MM.1S (cell line): ENCODE results near the gene PARK7.

Experiments used
- DNase-seq: peaks from one replicate; pipeline ENCODE4 v3.0.0-alpha.2; 2015
- H2AFZ ChIP-seq: fragments of 300-600 bp; sonication (generic); 2 replicates; pipeline ENCODE4 v1.6.0; 2016; ENCODE audit warnings: antibody characterized with exemption, low read length
- H3F3A ChIP-seq: fragments of 300-600 bp; sonication (generic); 2 replicates; pipeline ENCODE4 v1.6.1; 2016; ENCODE audit warnings: mild to moderate bottlenecking, antibody characterized with exemption, low read length, moderate library complexity, mixed read lengths; ENCODE audit not compliant: insufficient read depth
- H3K27ac ChIP-seq: fragments of 300-600 bp; sonication (generic); 2 replicates; pipeline ENCODE4 v1.5.1; 2016; ENCODE audit warnings: mild to moderate bottlenecking, low read length
- H3K27me3 ChIP-seq: fragments of 300-600 bp; sonication (generic); replicated peaks from 2 replicates; pipeline ENCODE4 v1.6.0; 2016; ENCODE audit warnings: low read length; ENCODE audit not compliant: insufficient read depth
- H3K36me3 ChIP-seq: fragments of 300-600 bp; sonication (generic); replicated peaks from 2 replicates; pipeline ENCODE4 v1.6.1; 2016; ENCODE audit warnings: mild to moderate bottlenecking, low read length, mixed read lengths; ENCODE audit not compliant: insufficient read depth
- H3K4me1 ChIP-seq: fragments of 300-600 bp; sonication (generic); 2 replicates; pipeline ENCODE4 v1.6.1; 2016; ENCODE audit warnings: low read length, mixed read lengths
- H3K4me2 ChIP-seq: fragments of 300-600 bp; sonication (generic); 2 replicates; pipeline ENCODE4 v1.6.0; 2016; ENCODE audit warnings: low read depth, low read length
- H3K4me3 ChIP-seq: fragments of 300-600 bp; sonication (generic); 2 replicates; pipeline ENCODE4 v1.5.1; 2016; ENCODE audit warnings: low read length, mixed read lengths
- H3K79me2 ChIP-seq: fragments of 300-600 bp; sonication (generic); 2 replicates; pipeline ENCODE4 v1.6.1; 2016; ENCODE audit warnings: mixed run types, low read length, mixed read lengths
- H3K9ac ChIP-seq: fragments of 300-600 bp; sonication (generic); 2 replicates; pipeline ENCODE4 v1.6.1; 2016; ENCODE audit warnings: low read length, mixed read lengths
- H3K9me2 ChIP-seq: fragments of 300-600 bp; sonication (generic); replicated peaks from 2 replicates; pipeline ENCODE4 v1.6.1; 2016; ENCODE audit warnings: mild to moderate bottlenecking, low read length, mixed read lengths; ENCODE audit not compliant: insufficient read depth
- H3K9me3 ChIP-seq: fragments of 300-600 bp; sonication (generic); replicated peaks from 2 replicates; pipeline ENCODE4 v1.6.1; 2016; ENCODE audit warnings: mild to moderate bottlenecking, low read length, mixed read lengths; ENCODE audit not compliant: insufficient read depth
- H4K20me1 ChIP-seq: fragments of 300-600 bp; sonication (generic); 2 replicates; pipeline ENCODE4 v1.6.1; 2016; ENCODE audit warnings: mild to moderate bottlenecking, low read length, moderate library complexity, mixed read lengths; ENCODE audit not compliant: insufficient read depth
- EZH2 ChIP-seq: fragments of 300-600 bp; sonication (generic); optimal IDR thresholded peaks from 2 replicates; pipeline ENCODE3; 2017; ENCODE audit warnings: low read depth, mild to moderate bottlenecking, antibody characterized with exemption, low read length, mixed read lengths
- EZH2phosphoT487 ChIP-seq: fragments of 300-600 bp; sonication (generic); IDR thresholded peaks from 2 replicates; pipeline ENCODE4 v1.6.1; 2018; ENCODE audit warnings: antibody characterized with exemption, low read length
- TF ChIP-seq, protein P1 (sequence below): fragments of 300-600 bp; sonication (generic); IDR thresholded peaks from 2 replicates; pipeline ENCODE4 v1.5.1; 2016; ENCODE audit warnings: antibody characterized with exemption, low read length, mixed read lengths

The PARK7 gene

DNA sequence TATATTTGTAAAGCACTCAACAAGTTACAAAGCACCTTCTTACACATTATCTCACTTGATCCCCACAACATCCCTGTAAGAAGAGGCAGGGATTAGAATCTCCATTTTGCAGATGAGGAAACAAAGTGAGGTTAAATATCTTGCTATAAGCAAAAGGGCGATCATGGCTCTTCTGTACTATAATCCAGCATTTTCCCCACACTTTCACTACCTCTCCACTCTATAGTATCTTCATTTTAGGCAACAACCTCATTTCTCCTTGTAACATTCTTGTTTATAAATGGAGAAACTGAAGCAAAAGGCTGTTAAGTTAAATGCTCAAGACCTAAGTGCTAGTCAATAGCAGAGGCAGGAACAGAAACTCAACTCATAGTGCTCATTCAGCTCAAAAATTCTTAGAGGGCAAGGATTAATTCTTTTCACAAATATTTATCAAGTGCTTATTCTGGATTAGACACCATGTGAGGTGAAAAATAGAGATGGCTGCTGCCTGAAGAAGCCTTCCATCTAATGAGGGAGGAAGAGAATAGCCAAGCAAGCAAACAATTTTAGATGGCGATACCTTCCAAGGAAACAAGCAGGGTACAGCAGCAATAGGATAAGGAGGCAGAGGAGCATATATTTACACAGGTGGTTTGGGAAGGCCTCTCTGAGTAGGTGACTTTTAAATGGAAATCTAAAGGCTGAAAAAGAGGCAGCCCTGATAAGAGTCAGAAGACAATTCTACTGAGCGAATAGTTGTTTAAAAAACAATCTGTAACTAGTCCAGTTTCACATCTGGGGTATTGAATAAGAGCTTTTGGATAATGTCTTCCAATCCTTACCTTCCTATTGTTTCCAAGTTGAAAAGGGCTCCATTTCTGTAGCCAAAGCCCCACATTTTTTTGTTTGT, 61.1 kb downstream of the PARK7 start:
- H3K4me1 ChIP-seq, result no peaks in the 10 kb centered on the region
- no peaks in the 10 kb centered on the region for H3K9me2 ChIP-seq
- no peaks in the 10 kb centered on the region for H3K9me3 ChIP-seq
- no peaks in the 10 kb centered on the region for H3K36me3 ChIP-seq
- no peak overlapping the region for H2AFZ ChIP-seq
- H3K27ac ChIP-seq, result no peak overlapping the region
- no peaks in the 10 kb centered on the region for H3K27me3 ChIP-seq
- H4K20me1 ChIP-seq, result no peaks in the 10 kb centered on the region
- H3K4me3 ChIP-seq, result no peak overlapping the region
- no peak overlapping the region for H3K4me2 ChIP-seq
- H3K9ac ChIP-seq, result no peak overlapping the region
- DNase-seq, result no peak
- no peaks in the 10 kb centered on the region for H3F3A ChIP-seq
- TF ChIP-seq, protein P1, sequence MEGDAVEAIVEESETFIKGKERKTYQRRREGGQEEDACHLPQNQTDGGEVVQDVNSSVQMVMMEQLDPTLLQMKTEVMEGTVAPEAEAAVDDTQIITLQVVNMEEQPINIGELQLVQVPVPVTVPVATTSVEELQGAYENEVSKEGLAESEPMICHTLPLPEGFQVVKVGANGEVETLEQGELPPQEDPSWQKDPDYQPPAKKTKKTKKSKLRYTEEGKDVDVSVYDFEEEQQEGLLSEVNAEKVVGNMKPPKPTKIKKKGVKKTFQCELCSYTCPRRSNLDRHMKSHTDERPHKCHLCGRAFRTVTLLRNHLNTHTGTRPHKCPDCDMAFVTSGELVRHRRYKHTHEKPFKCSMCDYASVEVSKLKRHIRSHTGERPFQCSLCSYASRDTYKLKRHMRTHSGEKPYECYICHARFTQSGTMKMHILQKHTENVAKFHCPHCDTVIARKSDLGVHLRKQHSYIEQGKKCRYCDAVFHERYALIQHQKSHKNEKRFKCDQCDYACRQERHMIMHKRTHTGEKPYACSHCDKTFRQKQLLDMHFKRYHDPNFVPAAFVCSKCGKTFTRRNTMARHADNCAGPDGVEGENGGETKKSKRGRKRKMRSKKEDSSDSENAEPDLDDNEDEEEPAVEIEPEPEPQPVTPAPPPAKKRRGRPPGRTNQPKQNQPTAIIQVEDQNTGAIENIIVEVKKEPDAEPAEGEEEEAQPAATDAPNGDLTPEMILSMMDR, result no peak
- TF ChIP-seq EZH2phosphoT487 (no peak), EZH2 (no peak)
- no peaks in the 10 kb centered on the region for H3K79me2 ChIP-seq

DNA sequence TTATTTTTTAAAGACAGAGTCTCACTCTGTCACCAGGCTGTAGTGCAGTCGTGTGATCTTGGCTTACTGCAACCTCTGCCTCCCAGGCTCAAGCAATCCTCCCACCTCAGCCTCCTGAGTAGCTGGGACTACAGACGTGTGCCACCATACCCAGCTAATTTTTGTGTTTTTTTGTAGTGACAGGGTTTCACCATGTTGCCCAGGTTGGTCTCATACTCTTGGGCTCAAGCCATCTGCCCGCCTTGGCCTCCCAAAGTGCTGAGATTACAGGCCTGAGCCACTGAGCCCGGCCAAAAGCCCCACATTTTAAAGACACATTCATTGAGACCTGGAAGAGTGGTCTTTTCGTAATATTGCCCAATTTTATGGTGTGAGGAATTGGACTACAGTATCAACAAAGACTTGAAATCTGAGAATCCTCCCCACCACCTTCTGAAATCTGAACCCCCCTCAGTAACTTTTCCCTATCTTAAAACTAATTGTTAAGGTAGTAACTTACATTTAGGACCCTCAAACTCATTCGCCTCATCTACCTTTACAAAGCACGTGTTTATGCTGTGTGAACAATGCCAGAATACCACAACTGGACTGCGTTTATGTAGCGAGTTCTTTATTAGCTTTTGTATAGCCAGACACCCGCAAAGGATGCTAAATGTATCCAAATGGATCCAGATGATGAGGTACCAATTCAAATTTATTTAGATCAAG, 61.9 kb downstream of the PARK7 start:
- H3K4me1 ChIP-seq, result no peaks in the 10 kb centered on the region
- H3K79me2 ChIP-seq, result no peaks in the 10 kb centered on the region
- H3K9me3 ChIP-seq, result no peaks in the 10 kb centered on the region
- DNase-seq, result no peak
- H2AFZ ChIP-seq, result no peak overlapping the region
- no peak overlapping the region for H3K4me3 ChIP-seq
- H3K27ac ChIP-seq, result no peak overlapping the region
- H3K27me3 ChIP-seq, result peaks cover 7% of the 10 kb centered on the region
- H4K20me1 ChIP-seq, result no peaks in the 10 kb centered on the region
- no peaks in the 10 kb centered on the region for H3F3A ChIP-seq
- H3K36me3 ChIP-seq, result no peaks in the 10 kb centered on the region
- no peak for TF ChIP-seq EZH2phosphoT487
- TF ChIP-seq EZH2, result no peak
- TF ChIP-seq, protein P1, result no peak
- no peak overlapping the region for H3K9ac ChIP-seq
- H3K4me2 ChIP-seq, result no peak overlapping the region
- H3K9me2 ChIP-seq, result no peaks in the 10 kb centered on the region

DNA sequence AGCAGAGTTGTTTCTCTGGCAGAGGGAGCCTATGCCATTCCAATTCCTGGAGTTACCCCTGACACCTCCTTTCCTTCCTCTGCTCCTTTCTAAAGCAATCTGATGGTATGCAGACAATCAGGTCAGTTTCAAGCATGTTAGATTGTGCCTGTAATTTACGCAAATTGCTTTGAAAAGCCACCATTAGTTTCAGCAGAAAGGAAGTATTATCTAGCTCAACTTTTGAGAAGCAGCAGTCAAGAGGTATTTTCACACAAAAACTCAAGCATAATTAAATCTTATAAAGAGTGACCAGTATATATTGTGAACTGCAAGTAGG, 62.4 kb downstream of the PARK7 start:
- no peak overlapping the region for H3K9ac ChIP-seq
- H3K4me1 ChIP-seq, result no peaks in the 10 kb centered on the region
- H3K27me3 ChIP-seq, result peaks cover 12% of the 10 kb centered on the region
- no peak overlapping the region for H3K4me3 ChIP-seq
- no peak overlapping the region for H3K4me2 ChIP-seq
- TF ChIP-seq, protein P1, result no peak
- TF ChIP-seq EZH2phosphoT487 (no peak), EZH2 (no peak)
- no peaks in the 10 kb centered on the region for H4K20me1 ChIP-seq
- H2AFZ ChIP-seq, result no peak overlapping the region
- H3F3A ChIP-seq, result no peaks in the 10 kb centered on the region
- H3K27ac ChIP-seq, result no peak overlapping the region
- no peaks in the 10 kb centered on the region for H3K9me3 ChIP-seq
- H3K9me2 ChIP-seq, result no peaks in the 10 kb centered on the region
- H3K79me2 ChIP-seq, result no peaks in the 10 kb centered on the region
- no peak for DNase-seq
- no peaks in the 10 kb centered on the region for H3K36me3 ChIP-seq
